Esophagus muscularis mucosa (tissue), 4 donors: ENCODE results near the gene TNRC6C. TPM values are rescaled to one million over a fixed set of nuclear protein-coding genes. Genes with fewer than 3 reads are reported as not detected.

Experiments used
- DNase-seq: peaks from one replicate; pipeline ENCODE4 v3.0.0-alpha.2; 2017; ENCODE audit errors: extremely low spot score
- H3K27ac ChIP-seq, 4 donors: fragments of 200-600 bp; sonication (generic); replicated peaks in 1 of 4; 1 replicate in 3 of 4; 2 replicates in 1 of 4; pipeline ENCODE4 v1.5.1; 2016 to 2019; ENCODE audit warnings: mild to moderate bottlenecking in 1 of 4
- H3K27me3 ChIP-seq, 4 donors: fragments of 200-600 bp; sonication (generic); one replicate each; pipeline versions ENCODE4 v1.5.1 to v1.6.0; 2016 to 2019
- H3K36me3 ChIP-seq, 4 donors: fragments of 200-600 bp; sonication (generic); one replicate each; pipeline ENCODE4 v1.5.1; 2016 to 2019
- H3K4me1 ChIP-seq, 4 donors: fragments of 200-600 bp; sonication (generic); one replicate each; pipeline ENCODE4 v1.5.1; 2016 to 2019
- H3K4me3 ChIP-seq, 4 donors: fragments of 200-600 bp; sonication (generic); 1 replicate in 2 of 4; 2 replicates in 2 of 4; pipeline ENCODE4 v1.5.1; 2016 to 2019; ENCODE audit warnings: mild to moderate bottlenecking in 4 of 4, moderate library complexity in 1 of 4
- H3K9me3 ChIP-seq, 4 donors: fragments of 200-600 bp; sonication (generic); 1 replicate in 3 of 4; 2 replicates in 1 of 4; pipeline ENCODE4 v1.5.1; 2016 to 2019
- EP300 ChIP-seq: sonication (generic); formaldehyde crosslinking; IDR thresholded peaks from one replicate; pipeline ENCODE4 v1.6.1; 2017; ENCODE audit warnings: antibody characterized with exemption
- POLR2A ChIP-seq: fragments of 450-650 bp; IDR thresholded peaks from one replicate; pipeline ENCODE4 v1.6.1; 2017; ENCODE audit warnings: antibody characterized with exemption, moderate library complexity, mild to moderate bottlenecking, low read depth
- POLR2AphosphoS5 ChIP-seq, 2 donors: sonication (generic); formaldehyde crosslinking; IDR thresholded peaks; one replicate each; pipeline ENCODE4 v1.6.1; 2017; ENCODE audit warnings: antibody characterized with exemption in 2 of 2
- WGBS: methylation state at CpG from one replicate; pipeline ENCODE4 v1.1.5; 2018; 5-methylcytosine and 5-hydroxymethylcytosine counted together
- intact Hi-C: fragments of 100-400 bp; cut with DNase I; formaldehyde crosslinking; loops from one replicate; pipeline ENCODE4 v1.15.1; 2023
- total RNA-seq, 4 donors: library from RNA; depleted of rRNA; stranded (reverse); fragments of >200 nt; gene quantifications; one replicate each; pipeline versions ENCODE4 v1.1.0 to v1.2.1, GENCODE V29; 2016
- TF ChIP-seq, protein P1 (sequence below), 3 experiments: fragments of 200-600 bp in 2 of 3; fragments of 450-650 bp in 1 of 3; sonication (generic) in 2 of 3; IDR thresholded peaks; one replicate each; pipeline ENCODE4 v1.5.1; 2017 to 2019; ENCODE audit warnings: antibody characterized with exemption in 3 of 3, mild to moderate bottlenecking in 2 of 3, moderate library complexity in 1 of 3

Gene TNRC6C
- total RNA-seq, 4 donors from 2014 or later: 21.4 to 31.6 (median 29.0) TPM

DNA sequence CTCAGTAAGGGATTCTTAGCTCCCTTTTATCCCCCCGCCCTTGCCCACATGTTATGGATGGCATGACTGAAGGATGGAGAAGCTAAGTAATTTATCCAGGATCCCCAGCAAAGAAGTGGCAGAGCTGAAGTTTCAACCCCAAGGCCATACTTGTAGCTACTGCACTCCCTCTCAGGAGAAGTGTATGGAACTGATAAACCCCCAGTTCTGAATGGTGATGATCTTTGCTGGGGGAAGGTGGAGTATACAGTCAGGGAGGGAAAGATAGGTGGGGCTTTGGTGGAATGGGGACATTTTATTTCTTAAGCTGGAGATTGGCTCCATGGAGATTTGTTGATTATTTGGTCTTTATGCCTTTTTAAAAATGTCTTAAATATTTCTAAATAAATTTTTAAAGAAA lies 58.3 kb downstream of the TNRC6C start:
- Histone ChIP-seq H3K9me3 (no peaks in the 10 kb centered on the region), H3K27ac (no peak overlapping the region), H3K36me3 (peaks cover 0 to 25% (median 4%) of the 10 kb centered on the region in 4 donors), H3K4me3 (no peak overlapping the region), H3K27me3 (no peaks in the 10 kb centered on the region), H3K4me1 (peaks cover 26 to 41% (median 37%) of the 10 kb centered on the region in 4 donors)
- no peak for TF ChIP-seq POLR2AphosphoS5 (IDR thresholded peaks at IDR 0.05)
- no peak for TF ChIP-seq POLR2A
- no peak for TF ChIP-seq EP300
- TF ChIP-seq, protein P1, sequence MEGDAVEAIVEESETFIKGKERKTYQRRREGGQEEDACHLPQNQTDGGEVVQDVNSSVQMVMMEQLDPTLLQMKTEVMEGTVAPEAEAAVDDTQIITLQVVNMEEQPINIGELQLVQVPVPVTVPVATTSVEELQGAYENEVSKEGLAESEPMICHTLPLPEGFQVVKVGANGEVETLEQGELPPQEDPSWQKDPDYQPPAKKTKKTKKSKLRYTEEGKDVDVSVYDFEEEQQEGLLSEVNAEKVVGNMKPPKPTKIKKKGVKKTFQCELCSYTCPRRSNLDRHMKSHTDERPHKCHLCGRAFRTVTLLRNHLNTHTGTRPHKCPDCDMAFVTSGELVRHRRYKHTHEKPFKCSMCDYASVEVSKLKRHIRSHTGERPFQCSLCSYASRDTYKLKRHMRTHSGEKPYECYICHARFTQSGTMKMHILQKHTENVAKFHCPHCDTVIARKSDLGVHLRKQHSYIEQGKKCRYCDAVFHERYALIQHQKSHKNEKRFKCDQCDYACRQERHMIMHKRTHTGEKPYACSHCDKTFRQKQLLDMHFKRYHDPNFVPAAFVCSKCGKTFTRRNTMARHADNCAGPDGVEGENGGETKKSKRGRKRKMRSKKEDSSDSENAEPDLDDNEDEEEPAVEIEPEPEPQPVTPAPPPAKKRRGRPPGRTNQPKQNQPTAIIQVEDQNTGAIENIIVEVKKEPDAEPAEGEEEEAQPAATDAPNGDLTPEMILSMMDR (IDR thresholded peaks at IDR 0.05): no peak
- intact Hi-C loops: loop anchor here (5.0 to 10.0 kb wide), 3 partner anchors 70 to 242 kb away; no protein-coding TSS in a partner anchor
- 68% methylated on average over 1 of the region's 1 CpG for WGBS
- no peak for DNase-seq

- H3K9me3 ChIP-seq: no peaks in the 10 kb centered on the region
- H3K4me3 ChIP-seq: no peak overlapping the region
- no peak overlapping the region for H3K27ac ChIP-seq
- no peaks in the 10 kb centered on the region for H3K27me3 ChIP-seq
- TF ChIP-seq, protein P1 (IDR thresholded peaks at IDR 0.05): peak; percentile 65 to 73 (median 69)
- TF ChIP-seq EP300 (no peak), POLR2AphosphoS5 (IDR thresholded peaks at IDR 0.05) (no peak), POLR2A (no peak)
- DNase-seq: no peak
- H3K4me1 ChIP-seq: peaks cover 20 to 48% (median 35%) of the 10 kb centered on the region in 4 donors
- H3K36me3 ChIP-seq: peaks cover 0 to 19% (median 2%) of the 10 kb centered on the region in 4 donors
- intact Hi-C loops: loop anchor here (5.0 to 10.0 kb wide), 3 partner anchors 68 to 245 kb away; no protein-coding TSS in a partner anchor
Observed at GRCh38 chr17:78019367-78019975, 61.0 kb downstream of the TNRC6C start.

DNA sequence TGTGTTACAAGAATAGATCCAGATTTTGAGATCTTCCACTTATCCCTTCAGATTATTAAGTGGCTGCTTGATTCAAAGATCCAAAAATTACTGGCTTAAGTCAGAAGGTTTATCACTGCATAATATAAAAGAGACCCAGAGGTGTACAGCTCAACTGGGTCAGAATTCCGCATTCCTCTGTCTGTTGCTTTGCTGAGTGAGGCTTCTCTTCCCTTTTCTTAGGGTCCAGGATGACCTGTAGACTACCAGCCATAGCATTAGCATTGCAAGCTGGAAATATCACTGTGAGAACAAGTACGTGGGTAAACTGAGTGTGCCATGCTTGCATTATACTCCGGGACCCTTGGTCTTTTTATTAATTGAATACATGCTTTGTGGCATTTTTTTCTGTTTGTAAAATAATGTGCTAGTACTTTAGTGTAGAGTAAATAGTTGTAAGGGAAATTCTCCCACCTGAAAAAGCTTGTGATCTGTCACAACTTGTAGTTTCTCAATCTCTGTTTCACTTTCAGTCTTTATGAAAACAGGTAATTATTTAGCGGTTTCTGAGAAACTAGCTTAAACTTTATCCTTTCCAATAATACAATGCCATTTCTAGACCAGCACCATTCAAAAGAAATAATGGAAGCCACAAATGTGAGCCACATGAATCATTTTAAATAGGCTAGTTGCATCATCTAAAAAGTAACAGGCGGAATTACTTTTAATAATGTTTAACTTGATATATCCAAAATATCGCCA lies 61.6 kb downstream of the TNRC6C start:
- H3K27me3 ChIP-seq: no peaks in the 10 kb centered on the region
- intact Hi-C loops: loop anchor here (5.0 to 10.0 kb wide), 4 partner anchors 37 to 245 kb away; no protein-coding TSS in a partner anchor
- no peak overlapping the region for H3K4me3 ChIP-seq
- H3K4me1 ChIP-seq: peaks cover 20 to 52% (median 36%) of the 10 kb centered on the region in 4 donors
- peaks cover 0 to 19% (median 2%) of the 10 kb centered on the region in 4 donors for H3K36me3 ChIP-seq
- WGBS: 91% methylated on average over 6 of the region's 6 CpGs
- no peaks in the 10 kb centered on the region for H3K9me3 ChIP-seq
- H3K27ac ChIP-seq: no peak overlapping the region
- TF ChIP-seq, protein P1 (IDR thresholded peaks at IDR 0.05): no peak
- TF ChIP-seq POLR2A (no peak), EP300 (no peak), POLR2AphosphoS5 (IDR thresholded peaks at IDR 0.05) (no peak)
- no peak for DNase-seq

GRCh38 chr17:78020717-78021108 lies 62.2 kb downstream of the TNRC6C start:
- no peak for DNase-seq
- Histone ChIP-seq H3K27me3 (no peaks in the 10 kb centered on the region), H3K36me3 (peaks cover 0 to 17% (median 2%) of the 10 kb centered on the region in 4 donors), H3K4me3 (no peak overlapping the region), H3K9me3 (no peaks in the 10 kb centered on the region), H3K27ac (peak overlapping the region in 1 of 4 donors; percentile 14), H3K4me1 (peaks cover 20 to 56% (median 42%) of the 10 kb centered on the region in 4 donors)
- WGBS: 27% methylated on average over 1 of the region's 1 CpG
- intact Hi-C loops: loop anchor here (5.0 kb wide), 1 partner anchor 37 kb away; no protein-coding TSS in a partner anchor
- TF ChIP-seq, protein P1 (IDR thresholded peaks at IDR 0.05): no peak
- no peak for TF ChIP-seq POLR2AphosphoS5 (IDR thresholded peaks at IDR 0.05)
- no peak for TF ChIP-seq EP300
- no peak for TF ChIP-seq POLR2A
